ENCODE measurements around the gene SNAP29. TPM values are rescaled to one million over a fixed set of nuclear protein-coding genes. Genes with fewer than 3 reads are reported as not detected.

Gene SNAP29
- total and polyA plus RNA-seq, 2 donors (not counting 3 experiments of a cell fraction or from before 2014, with no cell fraction given) = 16.4 to 26.7 TPM

DNA sequence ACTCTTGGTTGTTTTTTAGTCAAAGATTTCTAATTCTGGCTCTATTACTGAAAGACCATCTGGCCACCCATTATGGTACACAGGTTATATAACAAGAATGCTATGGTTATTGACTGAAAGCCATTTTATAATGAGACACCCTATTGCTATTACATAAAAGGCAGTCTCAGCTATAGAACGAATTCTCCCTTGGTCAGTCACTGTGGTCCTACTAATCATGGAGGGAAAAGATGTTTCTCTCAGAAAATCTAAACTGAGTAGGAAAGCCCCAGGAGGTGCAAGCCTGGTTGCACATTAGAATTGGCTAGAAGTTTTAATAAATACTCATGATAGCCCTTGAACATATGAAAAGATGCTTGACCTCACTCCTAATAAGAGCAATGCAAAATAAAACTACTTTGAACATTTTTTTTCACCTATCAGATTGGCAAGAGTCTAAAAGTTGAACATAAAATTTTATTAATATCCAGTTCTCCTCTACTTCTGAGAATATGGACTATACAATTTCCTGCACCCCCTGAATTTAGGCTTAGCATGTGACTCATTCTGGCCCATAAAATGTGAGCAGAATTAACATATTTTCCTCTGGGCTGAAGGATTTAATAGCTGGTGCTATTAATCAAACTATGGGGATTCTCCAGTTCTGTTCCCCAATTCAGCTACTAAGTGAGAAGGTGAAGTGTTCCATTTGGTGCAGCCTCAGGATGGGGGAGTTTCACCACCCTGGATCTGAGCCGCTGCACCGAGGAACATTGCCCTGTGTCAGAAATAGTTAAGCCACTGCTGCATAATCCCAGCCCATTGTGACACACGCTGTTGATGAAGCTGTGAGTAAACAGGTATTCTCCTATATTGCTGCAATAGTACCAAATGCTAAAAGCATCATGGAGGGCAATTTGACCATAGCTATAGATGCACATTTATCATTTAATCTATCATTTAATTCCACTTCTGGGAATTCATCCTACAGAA lies 46.9 kb downstream of the SNAP29 start:
- Histone ChIP-seq H3K27me3 (ENCODE audit: control insufficient read depth in 2 of 2, insufficient read depth in 2 of 2, low read length in 2 of 2) (peaks cover 2 to 3% of the 10 kb centered on the region in 2 experiments), H3K4me2 (ENCODE audit: insufficient read depth, low read length) (no peak overlapping the region), H3K9me1 (replicated peaks; ENCODE audit: control insufficient read depth, extremely low read depth, insufficient read depth, low read length) (no peaks in the 10 kb centered on the region), H3K27ac (ENCODE audit: insufficient read depth, low read depth, low read length) (no peak overlapping the region), H3K9ac (replicated peaks; ENCODE audit: extremely low read depth, insufficient read depth, low read length) (no peak overlapping the region), H3K79me2 (ENCODE audit: control insufficient read depth, insufficient read depth, low read length) (no peaks in the 10 kb centered on the region), H3K4me1 (ENCODE audit: control insufficient read depth, extremely low read depth, insufficient read depth, low read length) (no peaks in the 10 kb centered on the region), H3K36me3 (ENCODE audit: control insufficient read depth in 2 of 2, extremely low read depth in 1 of 2, insufficient read depth in 2 of 2, low read length in 2 of 2) (no peaks in the 10 kb centered on the region), H3K9me3 (replicated peaks; ENCODE audit: control insufficient read depth, insufficient read depth, low read length) (no peaks in the 10 kb centered on the region), H3K4me3 (replicated peaks in 1 of 3; ENCODE audit: insufficient read depth in 1 of 3, low read depth in 1 of 3, low read length in 3 of 3) (no peak overlapping the region), H2AFZ (ENCODE audit: low read depth, low read length) (no peak overlapping the region), H4K20me1 (replicated peaks; ENCODE audit: control insufficient read depth, extremely low read depth, insufficient read depth, low read length) (no peaks in the 10 kb centered on the region)
- FAIRE-seq = no peak
- TF ChIP-seq POLR2AphosphoS5 (IDR thresholded peaks at IDR 0.05; ENCODE audit: insufficient read depth, low read depth, low read length) (no peak), MYC (IDR thresholded peaks at IDR 0.05; ENCODE audit: low read depth, low read length) (no peak)
- no peak for DNase-seq (ENCODE audit: low read depth, low spot score)
- dilution Hi-C loops (cut with MboI; ENCODE audit: extremely low pct_ligation_motif_present, low sequenced_read_pairs) = no loop called here
- BruUV-seq (replicated peaks) = no TSS peak
- CTCF ChIA-PET = interaction anchor here (0.7 to 1.3 kb wide), 4 partner anchors 11 to 40 kb away, joined by 3 to 4 read pairs (median 3); no protein-coding TSS in a partner anchor
- POLR2A ChIA-PET = no interaction called here
- intact Hi-C loops (cut with micrococcal nuclease) = no loop called here

DNA sequence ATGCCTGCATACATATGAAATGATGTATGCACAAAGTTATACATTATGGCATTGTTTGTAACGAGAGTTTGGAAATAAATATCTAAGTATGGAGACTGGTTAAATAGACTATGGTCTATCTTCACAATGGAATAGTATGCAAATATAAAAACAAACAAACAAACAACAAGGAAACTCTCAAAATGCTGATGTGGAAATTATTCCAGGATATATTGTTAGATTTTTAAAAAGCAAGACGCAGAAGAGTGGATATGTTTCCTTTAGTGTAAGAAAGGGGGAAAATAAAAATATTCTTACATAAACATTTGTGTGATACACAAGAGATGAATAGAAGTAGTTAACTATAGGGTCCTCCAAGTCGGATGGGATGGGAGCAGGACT lies 47.6 kb downstream of the SNAP29 start:
- H4K20me1 ChIP-seq (replicated peaks; ENCODE audit: control insufficient read depth, extremely low read depth, insufficient read depth, low read length) = no peaks in the 10 kb centered on the region
- no peaks in the 10 kb centered on the region for H3K9me1 ChIP-seq (replicated peaks; ENCODE audit: control insufficient read depth, extremely low read depth, insufficient read depth, low read length)
- dilution Hi-C loops (cut with MboI; ENCODE audit: extremely low pct_ligation_motif_present, low sequenced_read_pairs) (no loop called here), intact Hi-C loops (cut with micrococcal nuclease) (no loop called here)
- H3K4me2 ChIP-seq (ENCODE audit: insufficient read depth, low read length) = no peak overlapping the region
- no peak overlapping the region for H2AFZ ChIP-seq (ENCODE audit: low read depth, low read length)
- peaks cover 2 to 3% of the 10 kb centered on the region in 2 experiments for H3K27me3 ChIP-seq (ENCODE audit: control insufficient read depth in 2 of 2, insufficient read depth in 2 of 2, low read length in 2 of 2)
- no peak overlapping the region for H3K9ac ChIP-seq (replicated peaks; ENCODE audit: extremely low read depth, insufficient read depth, low read length)
- H3K27ac ChIP-seq (ENCODE audit: insufficient read depth, low read depth, low read length) = no peak overlapping the region
- H3K4me3 ChIP-seq (replicated peaks in 1 of 3; ENCODE audit: insufficient read depth in 1 of 3, low read depth in 1 of 3, low read length in 3 of 3) = no peak overlapping the region
- DNase-seq (ENCODE audit: low read depth, low spot score) (no peak), FAIRE-seq (no peak)
- no TSS peak for BruUV-seq (replicated peaks)
- H3K79me2 ChIP-seq (ENCODE audit: control insufficient read depth, insufficient read depth, low read length) = no peaks in the 10 kb centered on the region
- H3K4me1 ChIP-seq (ENCODE audit: control insufficient read depth, extremely low read depth, insufficient read depth, low read length) = no peaks in the 10 kb centered on the region
- POLR2A ChIA-PET = no interaction called here
- CTCF ChIA-PET = interaction anchor here (0.7 to 1.0 kb wide), 3 partner anchors 17 to 90 kb away, joined by 3 read pairs; no protein-coding TSS in a partner anchor
- TF ChIP-seq, protein P1, sequence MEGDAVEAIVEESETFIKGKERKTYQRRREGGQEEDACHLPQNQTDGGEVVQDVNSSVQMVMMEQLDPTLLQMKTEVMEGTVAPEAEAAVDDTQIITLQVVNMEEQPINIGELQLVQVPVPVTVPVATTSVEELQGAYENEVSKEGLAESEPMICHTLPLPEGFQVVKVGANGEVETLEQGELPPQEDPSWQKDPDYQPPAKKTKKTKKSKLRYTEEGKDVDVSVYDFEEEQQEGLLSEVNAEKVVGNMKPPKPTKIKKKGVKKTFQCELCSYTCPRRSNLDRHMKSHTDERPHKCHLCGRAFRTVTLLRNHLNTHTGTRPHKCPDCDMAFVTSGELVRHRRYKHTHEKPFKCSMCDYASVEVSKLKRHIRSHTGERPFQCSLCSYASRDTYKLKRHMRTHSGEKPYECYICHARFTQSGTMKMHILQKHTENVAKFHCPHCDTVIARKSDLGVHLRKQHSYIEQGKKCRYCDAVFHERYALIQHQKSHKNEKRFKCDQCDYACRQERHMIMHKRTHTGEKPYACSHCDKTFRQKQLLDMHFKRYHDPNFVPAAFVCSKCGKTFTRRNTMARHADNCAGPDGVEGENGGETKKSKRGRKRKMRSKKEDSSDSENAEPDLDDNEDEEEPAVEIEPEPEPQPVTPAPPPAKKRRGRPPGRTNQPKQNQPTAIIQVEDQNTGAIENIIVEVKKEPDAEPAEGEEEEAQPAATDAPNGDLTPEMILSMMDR (IDR thresholded peaks at IDR 0.05; ENCODE audit: extremely low read depth in 1 of 2, insufficient read depth in 1 of 2, low read depth in 1 of 2, low read length in 2 of 2) = no peak
- TF ChIP-seq FOS (IDR thresholded peaks at IDR 0.05; ENCODE audit: borderline replicate concordance, insufficient read depth, low read length) = no peak
- no peak for TF ChIP-seq EZH2 (IDR thresholded peaks at IDR 0.05; ENCODE audit: borderline replicate concordance, low read depth, low read length, severe bottlenecking)
- TF ChIP-seq POLR2AphosphoS5 (IDR thresholded peaks at IDR 0.05; ENCODE audit: insufficient read depth, low read depth, low read length) = no peak
- no peak for TF ChIP-seq JUN (IDR thresholded peaks at IDR 0.05; ENCODE audit: borderline replicate concordance, insufficient read depth, insufficient read length, low read depth)
- TF ChIP-seq, protein P2, sequence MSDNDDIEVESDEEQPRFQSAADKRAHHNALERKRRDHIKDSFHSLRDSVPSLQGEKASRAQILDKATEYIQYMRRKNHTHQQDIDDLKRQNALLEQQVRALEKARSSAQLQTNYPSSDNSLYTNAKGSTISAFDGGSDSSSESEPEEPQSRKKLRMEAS (IDR thresholded peaks at IDR 0.05; ENCODE audit: insufficient read depth, insufficient read length) = no peak
- no peak for TF ChIP-seq MYC (IDR thresholded peaks at IDR 0.05; ENCODE audit: low read depth, low read length)
- no peak for TF ChIP-seq GATA2 (IDR thresholded peaks at IDR 0.05; ENCODE audit: insufficient read depth, insufficient read length, low read depth, low read length)
- TF ChIP-seq POLR2A (IDR thresholded peaks at IDR 0.05; ENCODE audit: low read depth, low read length) = no peak
- H3K36me3 ChIP-seq (ENCODE audit: control insufficient read depth in 2 of 2, extremely low read depth in 1 of 2, insufficient read depth in 2 of 2, low read length in 2 of 2) = no peaks in the 10 kb centered on the region
- no peaks in the 10 kb centered on the region for H3K9me3 ChIP-seq (replicated peaks; ENCODE audit: control insufficient read depth, insufficient read depth, low read length)

All from endothelial cell of umbilical vein (primary cell).